HG02759 (cell line): ENCODE results near the gene PLSCR3.
A peak's percentile ranks its signal among the peaks of the same experiment; 100 is the strongest.

Experiments
- ATAC-seq: cut with Tn5 transposase; IDR thresholded peaks from one replicate; pipeline ENCODE4 v1.9.1; 2021; ENCODE audit warnings: mild to moderate bottlenecking, moderate library complexity; ENCODE audit not compliant: unreplicated experiment

The PLSCR3 gene

GRCh38 chr17:7407082-7407481 lies 12.8 kb upstream of the PLSCR3 start:
- no peak for ATAC-seq

- ATAC-seq = no peak
Measured at GRCh38 chr17:7406235-7406825, 12.0 kb upstream of the PLSCR3 start.

GRCh38 chr17:7405350-7406234 lies 11.3 kb upstream of the PLSCR3 start:
- ATAC-seq = no peak

- peak; percentile 9 for ATAC-seq
Measured at GRCh38 chr17:7404737-7405349, 10.5 kb upstream of the PLSCR3 start.

- peak; percentile 94 for ATAC-seq
Measured at GRCh38 chr17:7403977-7404736, 9.8 kb upstream of the PLSCR3 start, which contains the start of gene TMEM256. TSS of gene TMEM256 (minus strand) at chr17:7404097. CDS start at chr17:7404084, 13 bp downstream.

- no peak for ATAC-seq
Measured at GRCh38 chr17:7403727-7403976, 9.3 kb upstream of the PLSCR3 start.

GRCh38 chr17:7403043-7403726 lies 8.9 kb upstream of the PLSCR3 start:
- no peak for ATAC-seq

GRCh38 chr17:7398612-7399011 lies 4.3 kb upstream of the PLSCR3 start:
- no peak for ATAC-seq

GRCh38 chr17:7396147-7396546 lies 1.8 kb upstream of the PLSCR3 start:
- no peak for ATAC-seq

GRCh38 chr17:7393613-7394451 lies 493 bp downstream of the PLSCR3 start:
- ATAC-seq = peak; percentile 49

- no peak for ATAC-seq
Measured at GRCh38 chr17:7392696-7393612, 1.4 kb downstream of the PLSCR3 start.

GRCh38 chr17:7391307-7391706 lies 3.0 kb downstream of the PLSCR3 start:
- ATAC-seq = no peak

GRCh38 chr17:7389924-7390910 lies 4.1 kb downstream of the PLSCR3 start:
- ATAC-seq = no peak

GRCh38 chr17:7388856-7389255 lies 5.5 kb downstream of the PLSCR3 start:
- no peak for ATAC-seq

- no peak for ATAC-seq
Measured at GRCh38 chr17:7384489-7385081, 9.7 kb downstream of the PLSCR3 start.

- peak; percentile 84 for ATAC-seq
Measured at GRCh38 chr17:7383742-7384488, 10.4 kb downstream of the PLSCR3 start.

GRCh38 chr17:7383371-7383741 lies 11.0 kb downstream of the PLSCR3 start:
- no peak for ATAC-seq
